Measurements from ENCODE around the gene PMPCA. TPM values are rescaled to one million over a fixed set of nuclear protein-coding genes. Genes with fewer than 3 reads are reported as not detected.

PMPCA gene
- total RNA-seq, 1 donor from 2014 or later, result 94.4 TPM

GRCh38 chr9:136460772-136461325 is 50.4 kb downstream of the PMPCA start:
- FAIRE-seq, result no peak
- peaks cover 55% of the 10 kb centered on the region for H3K36me3 ChIP-seq (ENCODE audit: insufficient read depth, low read length)

GRCh38 chr9:136462664-136463063 is 52.2 kb downstream of the PMPCA start:
- Mint-ChIP-seq H3K36me3 (ENCODE audit: low read depth, unreplicated experiment) (peaks cover 17% of the 10 kb centered on the region), H3K27me3 (ENCODE audit: low read depth, unreplicated experiment) (no peaks in the 10 kb centered on the region), H3K4me1 (ENCODE audit: low read depth, unreplicated experiment) (no peaks in the 10 kb centered on the region), H3K4me3 (ENCODE audit: unreplicated experiment) (no peak overlapping the region), H3K9me3 (ENCODE audit: unreplicated experiment) (no peaks in the 10 kb centered on the region), H3K27ac (ENCODE audit: unreplicated experiment) (no peak overlapping the region)
- Histone ChIP-seq H3K79me2 (ENCODE audit: insufficient read depth, low read length) (peaks cover 40% of the 10 kb centered on the region), H3K4me3 (ENCODE audit: insufficient read depth, low read depth, low read length) (no peak overlapping the region), H3K4me2 (ENCODE audit: low read length) (no peak overlapping the region), H3K9ac (ENCODE audit: low read length) (no peak overlapping the region), H4K20me1 (ENCODE audit: insufficient read depth, low read length) (peaks cover 73% of the 10 kb centered on the region), H3K9me3 (ENCODE audit: insufficient read depth, low read depth, low read length) (no peaks in the 10 kb centered on the region), H3K27me3 (ENCODE audit: insufficient read depth, low read length) (no peaks in the 10 kb centered on the region), H2AFZ (ENCODE audit: low read depth, low read length) (no peak overlapping the region), H3K4me1 (ENCODE audit: insufficient read depth, low read length) (no peaks in the 10 kb centered on the region), H3K36me3 (ENCODE audit: insufficient read depth, low read length) (peaks cover 55% of the 10 kb centered on the region), H3K27ac (ENCODE audit: low read depth, low read length) (no peak overlapping the region)
- FAIRE-seq, result no peak
- no peak for DNase-seq (ENCODE audit: low read depth)
- TF ChIP-seq CTCF (IDR thresholded peaks at IDR 0.05; ENCODE audit: insufficient read depth, low read depth, low read length), result no peak
- TF ChIP-seq EZH2 (IDR thresholded peaks at IDR 0.05; ENCODE audit: insufficient read depth, low read length), result no peak

More at GRCh38 chr9:136460772-136461325, 50.4 kb downstream of the PMPCA start:
- Mint-ChIP-seq H3K4me1 (ENCODE audit: low read depth, unreplicated experiment) (no peaks in the 10 kb centered on the region), H3K4me3 (ENCODE audit: unreplicated experiment) (no peak overlapping the region), H3K9me3 (ENCODE audit: unreplicated experiment) (no peaks in the 10 kb centered on the region), H3K27ac (ENCODE audit: unreplicated experiment) (no peak overlapping the region), H3K36me3 (ENCODE audit: low read depth, unreplicated experiment) (peaks cover 22% of the 10 kb centered on the region), H3K27me3 (ENCODE audit: low read depth, unreplicated experiment) (no peaks in the 10 kb centered on the region)
- Histone ChIP-seq H3K27me3 (ENCODE audit: insufficient read depth, low read length) (no peaks in the 10 kb centered on the region), H3K27ac (ENCODE audit: low read depth, low read length) (no peak overlapping the region), H3K9ac (ENCODE audit: low read length) (no peak overlapping the region), H3K4me1 (ENCODE audit: insufficient read depth, low read length) (no peaks in the 10 kb centered on the region), H2AFZ (ENCODE audit: low read depth, low read length) (no peak overlapping the region), H3K9me3 (ENCODE audit: insufficient read depth, low read depth, low read length) (no peaks in the 10 kb centered on the region), H4K20me1 (ENCODE audit: insufficient read depth, low read length) (peaks cover 80% of the 10 kb centered on the region), H3K4me2 (ENCODE audit: low read length) (no peak overlapping the region), H3K79me2 (ENCODE audit: insufficient read depth, low read length) (peaks cover 34% of the 10 kb centered on the region), H3K4me3 (ENCODE audit: insufficient read depth, low read depth, low read length) (no peak overlapping the region)
- no peak for DNase-seq (ENCODE audit: low read depth)
- no peak for TF ChIP-seq EZH2 (IDR thresholded peaks at IDR 0.05; ENCODE audit: insufficient read depth, low read length)
- TF ChIP-seq CTCF (IDR thresholded peaks at IDR 0.05; ENCODE audit: insufficient read depth, low read depth, low read length), result no peak

GRCh38 chr9:136463578-136463977 is 53.1 kb downstream of the PMPCA start:
- Mint-ChIP-seq H3K4me3 (ENCODE audit: unreplicated experiment) (no peak overlapping the region), H3K4me1 (ENCODE audit: low read depth, unreplicated experiment) (no peaks in the 10 kb centered on the region), H3K9me3 (ENCODE audit: unreplicated experiment) (no peaks in the 10 kb centered on the region), H3K27me3 (ENCODE audit: low read depth, unreplicated experiment) (no peaks in the 10 kb centered on the region), H3K27ac (ENCODE audit: unreplicated experiment) (no peak overlapping the region), H3K36me3 (ENCODE audit: low read depth, unreplicated experiment) (peaks cover 15% of the 10 kb centered on the region)
- Histone ChIP-seq H3K4me3 (ENCODE audit: insufficient read depth, low read depth, low read length) (no peak overlapping the region), H3K9me3 (ENCODE audit: insufficient read depth, low read depth, low read length) (no peaks in the 10 kb centered on the region), H3K4me1 (ENCODE audit: insufficient read depth, low read length) (no peaks in the 10 kb centered on the region), H3K27me3 (ENCODE audit: insufficient read depth, low read length) (no peaks in the 10 kb centered on the region), H3K9ac (ENCODE audit: low read length) (no peak overlapping the region), H2AFZ (ENCODE audit: low read depth, low read length) (no peak overlapping the region), H3K4me2 (ENCODE audit: low read length) (no peak overlapping the region), H3K79me2 (ENCODE audit: insufficient read depth, low read length) (peaks cover 46% of the 10 kb centered on the region), H3K36me3 (ENCODE audit: insufficient read depth, low read length) (peaks cover 60% of the 10 kb centered on the region), H4K20me1 (ENCODE audit: insufficient read depth, low read length) (peaks cover 80% of the 10 kb centered on the region), H3K27ac (ENCODE audit: low read depth, low read length) (no peak overlapping the region)
- TF ChIP-seq EZH2 (IDR thresholded peaks at IDR 0.05; ENCODE audit: insufficient read depth, low read length) (no peak), CTCF (IDR thresholded peaks at IDR 0.05; ENCODE audit: insufficient read depth, low read depth, low read length) (no peak)
- FAIRE-seq (no peak), DNase-seq (ENCODE audit: low read depth) (no peak)

Measured in astrocyte (in vitro differentiated cells and primary cell).